KMS-11 (cell line): ENCODE data around the gene FAM241B.

Source experiments
- H2AFZ ChIP-seq: fragments of 200-600 bp; sonication (generic); 2 replicates; pipeline ENCODE4 v1.6.1; 2016; ENCODE audit warnings: antibody characterized with exemption, mixed run types, low read depth
- H3K27ac ChIP-seq: fragments of 200-600 bp; sonication (generic); 2 replicates; pipeline ENCODE4 v1.6.1; 2016; ENCODE audit warnings: mild to moderate bottlenecking, mixed run types
- H3K27me3 ChIP-seq: fragments of 200-600 bp; sonication (generic); 2 replicates; pipeline ENCODE4 v1.6.1; 2017; ENCODE audit warnings: mild to moderate bottlenecking, low read depth, mixed run types, moderate library complexity; ENCODE audit not compliant: insufficient read depth
- H3K36me3 ChIP-seq: fragments of 200-600 bp; sonication (generic); 2 replicates; pipeline ENCODE4 v1.6.1; 2017; ENCODE audit warnings: mild to moderate bottlenecking, mixed run types; ENCODE audit not compliant: insufficient read depth
- H3K4me1 ChIP-seq: fragments of 200-600 bp; sonication (generic); 2 replicates; pipeline ENCODE4 v1.6.1; 2016; ENCODE audit warnings: mild to moderate bottlenecking, low read depth, mixed run types; ENCODE audit not compliant: poor library complexity, severe bottlenecking
- H3K4me2 ChIP-seq: fragments of 200-600 bp; sonication (generic); 2 replicates; pipeline ENCODE4 v1.7.0; 2016; ENCODE audit warnings: mild to moderate bottlenecking, mixed run types
- H3K4me3 ChIP-seq: fragments of 200-600 bp; sonication (generic); IDR thresholded peaks from 2 replicates; pipeline ENCODE4 v1.6.1; 2017; ENCODE audit warnings: low read depth, low read length, mixed read lengths; ENCODE audit not compliant: insufficient read depth
- H3K79me2 ChIP-seq: fragments of 200-600 bp; sonication (generic); 2 replicates; pipeline ENCODE4 v1.6.1; 2016; ENCODE audit warnings: low read depth, mixed run types; ENCODE audit not compliant: insufficient read depth
- H3K9ac ChIP-seq: fragments of 200-600 bp; sonication (generic); 2 replicates; pipeline ENCODE4 v1.6.1; 2016; ENCODE audit warnings: mild to moderate bottlenecking, mixed run types
- H4K20me1 ChIP-seq: fragments of 200-600 bp; sonication (generic); 2 replicates; pipeline ENCODE4 v1.6.1; 2016; ENCODE audit warnings: mild to moderate bottlenecking, mixed run types; ENCODE audit not compliant: insufficient read depth
- CTCF ChIP-seq: fragments of 200-600 bp; sonication (generic); conservative IDR thresholded peaks from 2 replicates; pipeline ENCODE4 v1.6.1; 2017; ENCODE audit warnings: low read depth, mild to moderate bottlenecking, antibody characterized with exemption, low read length, moderate library complexity, mixed read lengths

FAM241B gene

GRCh38 chr10:69588358-69588757 lies 41.7 kb upstream of the FAM241B start:
- H3K4me2 ChIP-seq, result no peak overlapping the region
- no peaks in the 10 kb centered on the region for H3K36me3 ChIP-seq
- no peaks in the 10 kb centered on the region for H3K27me3 ChIP-seq
- H3K4me1 ChIP-seq, result no peaks in the 10 kb centered on the region
- no peaks in the 10 kb centered on the region for H3K79me2 ChIP-seq
- no peak for TF ChIP-seq CTCF
- H2AFZ ChIP-seq, result no peak overlapping the region
- H3K4me3 ChIP-seq, result no peak overlapping the region
- no peak overlapping the region for H3K27ac ChIP-seq
- no peak overlapping the region for H3K9ac ChIP-seq
- no peaks in the 10 kb centered on the region for H4K20me1 ChIP-seq

- H3K9ac ChIP-seq, result no peak overlapping the region
- no peaks in the 10 kb centered on the region for H3K36me3 ChIP-seq
- H3K4me3 ChIP-seq, result no peak overlapping the region
- TF ChIP-seq CTCF, result no peak
- H3K4me2 ChIP-seq, result no peak overlapping the region
- H2AFZ ChIP-seq, result no peak overlapping the region
- H4K20me1 ChIP-seq, result no peaks in the 10 kb centered on the region
- H3K79me2 ChIP-seq, result no peaks in the 10 kb centered on the region
- no peaks in the 10 kb centered on the region for H3K4me1 ChIP-seq
- no peak overlapping the region for H3K27ac ChIP-seq
- H3K27me3 ChIP-seq, result no peaks in the 10 kb centered on the region
These were observed 29.2 kb upstream of the FAM241B start for GRCh38 chr10:69600761-69601330.

GRCh38 chr10:69609077-69609476 lies 21.0 kb upstream of the FAM241B start:
- H3K36me3 ChIP-seq, result no peaks in the 10 kb centered on the region
- no peak overlapping the region for H2AFZ ChIP-seq
- TF ChIP-seq CTCF, result no peak
- no peaks in the 10 kb centered on the region for H3K27me3 ChIP-seq
- H3K9ac ChIP-seq, result no peak overlapping the region
- H3K4me1 ChIP-seq, result no peaks in the 10 kb centered on the region
- no peaks in the 10 kb centered on the region for H4K20me1 ChIP-seq
- no peaks in the 10 kb centered on the region for H3K79me2 ChIP-seq
- no peak overlapping the region for H3K4me3 ChIP-seq
- no peak overlapping the region for H3K27ac ChIP-seq
- H3K4me2 ChIP-seq, result no peak overlapping the region

GRCh38 chr10:69612760-69613159 lies 17.3 kb upstream of the FAM241B start:
- H3K27me3 ChIP-seq, result no peaks in the 10 kb centered on the region

More at GRCh38 chr10:69612760-69613159, 17.3 kb upstream of the FAM241B start:
- Histone ChIP-seq H3K36me3 (no peaks in the 10 kb centered on the region), H3K4me1 (no peaks in the 10 kb centered on the region), H3K4me3 (no peak overlapping the region), H3K27ac (no peak overlapping the region), H3K4me2 (no peak overlapping the region), H3K9ac (no peak overlapping the region), H3K79me2 (no peaks in the 10 kb centered on the region), H2AFZ (no peak overlapping the region), H4K20me1 (no peaks in the 10 kb centered on the region)
- no peak for TF ChIP-seq CTCF
